GM10248 (cell line): ENCODE measurements around the gene RNASE2.
"Not testable (repeated sequence)": the region's sequence is repeated elsewhere in the genome, so short reads cannot be mapped to it uniquely, and the experiment has no call there.

Experiments
- CTCF ChIA-PET: fragments of 300-600 bp; sonication (Branson Sonifier 250); formaldehyde crosslinking; extraction: SDS; loops from one replicate; lab custom pipeline; 2021; ENCODE audit warnings: antibody characterized with exemption; lab: Yijun Ruan, JAX
- POLR2A ChIA-PET: fragments of 350-650 bp; sonication (Branson Sonifier 250); formaldehyde crosslinking; extraction: SDS; loops from one replicate; lab custom pipeline; 2020; ENCODE audit warnings: antibody characterized with exemption; lab: Yijun Ruan, JAX
- DNase-seq: peaks from one replicate; pipeline ENCODE4 v3.0.0; 2012; ENCODE audit errors: extremely low spot score
- CTCF ChIP-seq: IDR thresholded peaks from 2 replicates; pipeline ENCODE4 v1.5.1; 2012; ENCODE audit warnings: mild to moderate bottlenecking, low read depth; ENCODE audit errors: extremely low read depth, missing control alignments, control extremely low read depth

RNASE2 gene

GRCh38 chr14:20982646-20983369, 27.5 kb downstream of the RNASE2 start:
- DNase-seq: no peak
- no peak for TF ChIP-seq CTCF
- CTCF ChIA-PET: interaction anchor here (1.0 to 9.6 kb wide), 4 partner anchors 11 to 115 kb away, joined by 3 to 102 read pairs (median 5); no protein-coding TSS in a partner anchor
- POLR2A ChIA-PET: no interaction called here

- DNase-seq, POLR2A ChIA-PET: not testable (repeated sequence)
- CTCF ChIA-PET: interaction anchor here (0.9 to 9.6 kb wide), 2 partner anchors 14 to 18 kb away, joined by 3 to 102 read pairs; no protein-coding TSS in a partner anchor
These were observed 30.4 kb downstream of the RNASE2 start for GRCh38 chr14:20985650-20986049.

DNA sequence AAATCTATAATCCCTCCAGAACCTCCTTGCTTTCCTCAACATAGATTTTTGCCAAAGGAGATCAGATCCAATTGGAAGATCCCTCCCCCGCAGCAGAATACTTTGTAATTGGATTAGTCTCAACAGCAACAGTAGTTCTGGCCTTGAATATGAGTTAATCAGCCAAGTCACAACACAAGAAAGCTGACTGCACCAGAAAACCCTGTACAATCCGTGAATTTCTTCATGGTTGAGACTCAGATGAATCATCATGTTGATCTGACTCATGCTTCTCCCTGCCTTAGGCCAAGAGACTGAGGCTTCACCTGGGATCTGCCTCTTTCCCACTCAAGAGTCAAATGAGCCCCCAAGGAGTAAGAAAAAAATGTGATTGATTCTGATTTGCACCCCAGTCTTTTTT, 31.5 kb downstream of the RNASE2 start:
- no peak for TF ChIP-seq CTCF
- ChIA-PET CTCF (interaction anchor here (9.6 kb wide), 1 partner anchor 15 kb away, joined by 102 read pairs; no protein-coding TSS in a partner anchor), POLR2A (no interaction called here)
- no peak for DNase-seq

DNA sequence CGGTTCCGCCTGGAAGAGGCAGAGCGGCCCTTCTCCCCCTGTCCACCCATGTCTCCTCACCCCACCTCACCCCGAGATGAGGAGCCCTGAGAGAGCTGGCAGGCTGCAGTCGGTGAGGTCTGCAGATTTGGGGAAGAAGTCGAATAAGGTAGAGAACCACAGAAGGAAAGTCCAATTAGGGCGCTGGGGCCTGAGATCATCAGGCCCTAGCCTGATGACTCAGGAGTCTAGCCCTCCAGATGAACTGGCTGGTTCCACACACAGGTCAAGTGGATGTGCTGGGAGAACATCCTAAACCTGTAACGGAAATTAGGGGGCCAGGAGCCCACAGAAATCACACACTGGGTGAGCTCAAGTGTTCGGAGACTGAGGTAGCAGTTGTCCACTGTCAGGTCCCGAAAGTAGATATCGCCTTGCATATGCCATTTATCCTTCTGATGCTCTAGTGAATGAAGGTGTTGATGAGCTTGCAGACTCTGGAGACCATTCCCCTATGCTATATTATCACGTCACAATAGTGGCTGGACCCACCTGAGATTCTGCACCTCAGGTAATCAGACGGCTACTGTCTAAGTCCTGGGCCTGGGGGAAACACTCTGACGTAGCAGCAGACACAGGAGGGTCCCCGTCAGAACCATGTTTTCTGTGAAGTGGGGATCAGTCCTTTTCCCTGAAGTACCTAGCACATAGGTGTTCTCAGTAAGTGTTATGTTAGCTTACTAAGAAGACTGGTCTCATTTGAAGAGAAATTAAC, 33.6 kb downstream of the RNASE2 start:
- no peak for TF ChIP-seq CTCF
- ChIA-PET CTCF (interaction anchor here (0.8 to 9.6 kb wide), 4 partner anchors 17 to 296 kb away, joined by 3 to 102 read pairs (median 4); no protein-coding TSS in a partner anchor), POLR2A (no interaction called here)
- DNase-seq: no peak

DNA sequence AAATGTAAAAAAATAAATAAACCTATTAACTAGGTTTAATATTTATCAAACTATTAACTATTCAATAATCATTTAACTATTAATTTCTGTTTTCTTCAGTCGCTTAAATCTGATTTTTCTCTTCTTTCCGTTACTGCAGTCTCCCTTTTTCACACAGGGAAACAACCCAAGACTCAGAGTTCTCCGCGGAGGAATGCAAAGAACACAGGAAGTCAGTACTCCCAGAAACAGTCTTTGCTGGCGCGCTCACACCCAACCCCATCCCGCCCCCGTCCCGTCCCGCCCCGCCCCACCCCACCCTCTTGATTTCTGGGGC, 34.1 kb downstream of the RNASE2 start:
- DNase-seq: no peak
- POLR2A ChIA-PET: no interaction called here
- TF ChIP-seq CTCF: no peak
- CTCF ChIA-PET: interaction anchor here (0.8 to 9.6 kb wide), 4 partner anchors 18 to 296 kb away, joined by 3 to 102 read pairs (median 4); no protein-coding TSS in a partner anchor

DNA sequence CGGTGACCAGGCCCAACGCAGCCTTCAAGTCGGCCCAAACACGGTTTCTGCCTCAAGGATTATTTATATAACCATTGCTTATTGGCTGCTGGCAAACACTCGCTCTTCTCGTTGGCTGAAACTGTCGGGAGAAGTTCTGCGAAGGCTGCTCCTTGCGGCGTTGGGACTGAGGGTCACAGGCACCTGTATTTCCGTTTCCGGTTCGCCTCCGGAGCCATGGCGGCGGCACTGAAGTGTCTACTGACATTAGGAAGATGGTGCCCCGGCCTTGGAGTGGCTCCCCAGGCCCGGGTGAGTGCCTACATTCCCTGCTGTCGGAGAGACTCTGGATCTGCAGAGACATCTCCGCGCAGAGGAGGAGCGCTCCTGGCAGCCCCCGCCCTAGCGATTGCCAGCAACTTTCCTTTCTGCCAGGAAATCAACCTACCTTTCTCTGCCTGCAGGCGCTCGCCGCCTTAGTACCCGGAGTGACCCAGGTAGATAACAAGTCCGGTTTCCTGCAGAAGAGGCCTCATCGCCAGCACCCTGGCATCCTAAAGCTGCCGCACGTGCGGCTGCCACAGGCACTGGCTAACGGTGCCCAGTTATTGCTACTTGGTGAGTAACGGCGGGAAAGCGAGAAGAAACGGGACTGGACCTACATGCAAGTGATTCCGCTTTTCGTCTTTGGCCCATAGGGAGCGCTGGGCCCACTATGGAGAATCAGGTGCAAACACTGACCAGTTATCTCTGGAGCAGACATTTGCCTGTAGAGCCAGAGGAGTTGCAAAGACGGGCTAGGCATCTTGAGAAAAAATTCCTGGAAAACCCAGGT, 34.7 kb downstream of the RNASE2 start, which contains the start of gene METTL17:
Gene METTL17 (plus strand): TSS at position 194 of the 814 bp plus-strand sequence. CDS start 23 bp downstream, at position 217.
- TF ChIP-seq CTCF: peak; percentile 21
- DNase-seq: peak; percentile 91
- ChIA-PET CTCF (interaction anchor here (8.6 to 9.6 kb wide), 2 partner anchors 17 to 19 kb away, joined by 57 to 102 read pairs; no protein-coding TSS in a partner anchor), POLR2A (no interaction called here)
